Measurements from ENCODE around the gene ZNF512.

The ZNF512 gene

GRCh38 chr2:27588308-27588707 lies 5.5 kb downstream of the ZNF512 start:
- TF ChIP-seq SIN3A (IDR thresholded peaks at IDR 0.05; ENCODE audit: borderline replicate concordance, insufficient read depth, low read length): no peak
- no peak for TF ChIP-seq REST (IDR thresholded peaks at IDR 0.05; ENCODE audit: insufficient read depth in 1 of 2, low read depth in 2 of 2, low read length in 2 of 2)
- TF ChIP-seq FOXP2 (optimal IDR thresholded peaks at IDR 0.05; ENCODE audit: borderline replicate concordance, extremely low read depth, extremely low read length, insufficient read depth): no peak
- no peak for TF ChIP-seq TAF1 (IDR thresholded peaks at IDR 0.05; ENCODE audit: borderline replicate concordance, insufficient read depth, low read length)
- TF ChIP-seq POLR2AphosphoS5 (IDR thresholded peaks at IDR 0.05; ENCODE audit: low read depth, low read length): no peak

GRCh38 chr2:27591745-27592144 lies 8.9 kb downstream of the ZNF512 start:
- TF ChIP-seq FOXP2 (optimal IDR thresholded peaks at IDR 0.05; ENCODE audit: borderline replicate concordance, extremely low read depth, extremely low read length, insufficient read depth): no peak
- no peak for TF ChIP-seq SIN3A (IDR thresholded peaks at IDR 0.05; ENCODE audit: borderline replicate concordance, insufficient read depth, low read length)
- TF ChIP-seq REST (IDR thresholded peaks at IDR 0.05; ENCODE audit: insufficient read depth in 1 of 2, low read depth in 2 of 2, low read length in 2 of 2): no peak
- no peak for TF ChIP-seq TAF1 (IDR thresholded peaks at IDR 0.05; ENCODE audit: borderline replicate concordance, insufficient read depth, low read length)
- TF ChIP-seq POLR2AphosphoS5 (IDR thresholded peaks at IDR 0.05; ENCODE audit: low read depth, low read length): no peak

- TF ChIP-seq TAF1 (IDR thresholded peaks at IDR 0.05; ENCODE audit: borderline replicate concordance, insufficient read depth, low read length) (no peak), REST (IDR thresholded peaks at IDR 0.05; ENCODE audit: insufficient read depth in 1 of 2, low read depth in 2 of 2, low read length in 2 of 2) (no peak), POLR2AphosphoS5 (IDR thresholded peaks at IDR 0.05; ENCODE audit: low read depth, low read length) (no peak), SIN3A (IDR thresholded peaks at IDR 0.05; ENCODE audit: borderline replicate concordance, insufficient read depth, low read length) (no peak), FOXP2 (optimal IDR thresholded peaks at IDR 0.05; ENCODE audit: borderline replicate concordance, extremely low read depth, extremely low read length, insufficient read depth) (no peak)
These were observed 10.4 kb downstream of the ZNF512 start for GRCh38 chr2:27593240-27593639.

- TF ChIP-seq FOXP2 (optimal IDR thresholded peaks at IDR 0.05; ENCODE audit: borderline replicate concordance, extremely low read depth, extremely low read length, insufficient read depth) (no peak), REST (IDR thresholded peaks at IDR 0.05; ENCODE audit: insufficient read depth in 1 of 2, low read depth in 2 of 2, low read length in 2 of 2) (no peak), TAF1 (IDR thresholded peaks at IDR 0.05; ENCODE audit: borderline replicate concordance, insufficient read depth, low read length) (no peak), POLR2AphosphoS5 (IDR thresholded peaks at IDR 0.05; ENCODE audit: low read depth, low read length) (no peak), SIN3A (IDR thresholded peaks at IDR 0.05; ENCODE audit: borderline replicate concordance, insufficient read depth, low read length) (no peak)
These were observed 13.8 kb downstream of the ZNF512 start for GRCh38 chr2:27596627-27597026.

GRCh38 chr2:27606611-27607010 lies 23.8 kb downstream of the ZNF512 start:
- TF ChIP-seq SIN3A (IDR thresholded peaks at IDR 0.05; ENCODE audit: borderline replicate concordance, insufficient read depth, low read length) (no peak), TAF1 (IDR thresholded peaks at IDR 0.05; ENCODE audit: borderline replicate concordance, insufficient read depth, low read length) (no peak), FOXP2 (optimal IDR thresholded peaks at IDR 0.05; ENCODE audit: borderline replicate concordance, extremely low read depth, extremely low read length, insufficient read depth) (no peak), POLR2AphosphoS5 (IDR thresholded peaks at IDR 0.05; ENCODE audit: low read depth, low read length) (no peak), REST (IDR thresholded peaks at IDR 0.05; ENCODE audit: insufficient read depth in 1 of 2, low read depth in 2 of 2, low read length in 2 of 2) (no peak)
